Adrenal gland (tissue), 12 donors: Measurements from ENCODE around the gene RBP7. TPM values are rescaled to one million over a fixed set of nuclear protein-coding genes. Genes with fewer than 3 reads are reported as not detected.
"Not testable (repeated sequence)": the region's sequence is repeated elsewhere in the genome, so short reads cannot be mapped to it uniquely, and the experiment has no call there.

Experiments
- DNase-seq, 7 donors: peaks; one replicate each; pipeline ENCODE4 v3.0.0-alpha.2; 2019 to 2020
- H3K27ac ChIP-seq, 5 donors: fragments of 200-600 bp; sonication (generic) in 4 of 5; 1 replicate in 3 of 5; 2 replicates in 2 of 5; pipeline versions ENCODE4 v1.5.1 to v1.8.0; 2016 to 2020; ENCODE audit warnings: mild to moderate bottlenecking in 1 of 5
- H3K27me3 ChIP-seq: fragments of 200-600 bp; 2 replicates; pipeline ENCODE4 v1.8.0; 2021
- H3K36me3 ChIP-seq, 2 donors: fragments of 200-600 bp; replicated peaks in 1 of 2; 1 replicate in 1 of 2; 2 replicates in 1 of 2; pipeline versions ENCODE4 v1.5.1 to v1.8.0; 2018 to 2022
- H3K4me1 ChIP-seq, 2 donors: fragments of 200-600 bp; replicated peaks in 1 of 2; 1 replicate in 1 of 2; 2 replicates in 1 of 2; pipeline versions ENCODE4 v1.5.1 to v1.8.0; 2018 to 2021
- H3K4me3 ChIP-seq, 4 donors: fragments of 200-600 bp; sonication (generic) in 3 of 4; one replicate each; pipeline ENCODE4 v1.5.1; 2016 to 2018
- H3K9me3 ChIP-seq, 3 donors: fragments of 200-600 bp; sonication (generic) in 1 of 3; replicated peaks in 1 of 3; 1 replicate in 2 of 3; 2 replicates in 1 of 3; pipeline versions ENCODE4 v1.5.1 to v1.8.0; 2016 to 2021
- POLR2A ChIP-seq, 2 donors: fragments of 450-650 bp; IDR thresholded peaks; one replicate each; pipeline ENCODE4 v1.6.1; 2017; ENCODE audit warnings: antibody characterized with exemption in 2 of 2, mild to moderate bottlenecking in 2 of 2, moderate library complexity in 1 of 2
- WGBS, 4 donors: extraction: QIAGEN DNeasy Blood & Tissue Kit in 2 of 4; methylation state at CpG; one replicate each; pipeline versions ENCODE4 v1.1.5 to v1.1.7; 2013 to 2017; 5-methylcytosine and 5-hydroxymethylcytosine counted together
- intact Hi-C, 2 donors: fragments of 100-400 bp; cut with DNase I; formaldehyde crosslinking; loops; one replicate each; pipeline versions ENCODE4 v1.14.1 to v1.15.0; 2022 to 2023
- polyA plus RNA-seq, 3 donors: library from polyadenylated mRNA; stranded (reverse); fragments of 200-250 nt in 2 of 3; fragments of 350-450 nt in 1 of 3; fragmentation: Illumina TruSeq in 1 of 3; extraction: RNeasy Lipid Tissue Mini Kit (QIAGEN cat#74804) in 1 of 3; gene quantifications; one replicate each; pipeline ENCODE4 v1.2.3, GENCODE V29; 2013 to 2014
- total RNA-seq, 9 donors: library from RNA; depleted of rRNA in 4 of 9; stranded (reverse); fragments of >200 nt in 4 of 9; fragments of 120-200 nt in 1 of 9; fragmentation: NEBNext Ultra II Directional in 1 of 9; extraction: Animal tissue kit (Norgen Biotek cat#: 25700) in 1 of 9; gene quantifications; one replicate each; pipeline versions ENCODE4 v1.1.0 to v1.2.4, GENCODE V29; 2013 to 2023
- TF ChIP-seq, protein P1 (sequence below), 6 experiments: fragments of 450-650 bp in 4 of 6; fragments of 200-600 bp in 2 of 6; sonication (generic) in 1 of 6; IDR thresholded peaks; 1 replicate in 5 of 6; 2 replicates in 1 of 6; pipeline versions ENCODE4 v1.5.1 to v1.8.0; 2016 to 2021; ENCODE audit warnings: antibody characterized with exemption in 6 of 6, mild to moderate bottlenecking in 2 of 6, moderate library complexity in 1 of 6
- donor health status: healthy with polysubstance abuse.
- donor health status: Bipolar disorder and iron deficiency.
- donor health status: DM: yes; HTN: yes; CAD: no.
- donor health status: DM: no; HTN: no; CAD: no.
- donor health status: DM: no; HTN: no; CAD: no.
- donor health status: DM: yes; HTN: yes; CAD: no.

Gene RBP7
- total and polyA plus RNA-seq, 12 donors = 1.4 to 52.6 (median 12.2) TPM

DNA sequence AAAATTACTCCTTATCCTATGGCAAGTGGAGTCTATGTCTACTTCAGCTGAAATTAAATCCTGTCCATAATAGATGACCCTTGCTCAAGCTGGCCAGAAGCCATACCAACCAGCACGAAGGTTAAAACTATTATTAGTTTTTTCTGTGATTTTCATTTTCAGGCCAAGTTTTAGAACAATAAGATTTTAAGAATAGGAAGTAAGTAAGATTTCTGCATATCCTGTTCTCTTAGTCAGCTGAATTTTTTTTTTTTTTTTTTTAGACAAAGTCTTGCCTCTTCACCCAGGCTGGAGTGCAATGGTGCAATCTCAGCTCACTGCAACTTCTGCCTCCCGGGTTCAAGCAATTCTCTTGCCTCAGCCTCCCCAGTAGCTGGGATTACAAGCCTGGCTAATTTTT is 6.1 kb upstream of the RBP7 start:
- H3K27ac ChIP-seq = peak overlapping the region in 1 of 5 donors; percentile 45

GRCh38 chr1:9992910-9993309 is 4.1 kb upstream of the RBP7 start:
- no peaks in the 10 kb centered on the region for H3K9me3 ChIP-seq
- no peaks in the 10 kb centered on the region for H3K27me3 ChIP-seq
- H3K27ac ChIP-seq = peak overlapping the region in 1 of 5 donors; percentile 44
- TF ChIP-seq, protein P1, sequence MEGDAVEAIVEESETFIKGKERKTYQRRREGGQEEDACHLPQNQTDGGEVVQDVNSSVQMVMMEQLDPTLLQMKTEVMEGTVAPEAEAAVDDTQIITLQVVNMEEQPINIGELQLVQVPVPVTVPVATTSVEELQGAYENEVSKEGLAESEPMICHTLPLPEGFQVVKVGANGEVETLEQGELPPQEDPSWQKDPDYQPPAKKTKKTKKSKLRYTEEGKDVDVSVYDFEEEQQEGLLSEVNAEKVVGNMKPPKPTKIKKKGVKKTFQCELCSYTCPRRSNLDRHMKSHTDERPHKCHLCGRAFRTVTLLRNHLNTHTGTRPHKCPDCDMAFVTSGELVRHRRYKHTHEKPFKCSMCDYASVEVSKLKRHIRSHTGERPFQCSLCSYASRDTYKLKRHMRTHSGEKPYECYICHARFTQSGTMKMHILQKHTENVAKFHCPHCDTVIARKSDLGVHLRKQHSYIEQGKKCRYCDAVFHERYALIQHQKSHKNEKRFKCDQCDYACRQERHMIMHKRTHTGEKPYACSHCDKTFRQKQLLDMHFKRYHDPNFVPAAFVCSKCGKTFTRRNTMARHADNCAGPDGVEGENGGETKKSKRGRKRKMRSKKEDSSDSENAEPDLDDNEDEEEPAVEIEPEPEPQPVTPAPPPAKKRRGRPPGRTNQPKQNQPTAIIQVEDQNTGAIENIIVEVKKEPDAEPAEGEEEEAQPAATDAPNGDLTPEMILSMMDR (IDR thresholded peaks at IDR 0.05) = no peak
- no peak for TF ChIP-seq POLR2A (IDR thresholded peaks at IDR 0.05)
- H3K4me3 ChIP-seq = no peak overlapping the region
- DNase-seq = no peak
- H3K36me3 ChIP-seq = no peaks in the 10 kb centered on the region
- 62 to 86% (median 73%) methylated on average over 5 of the region's 5 CpGs for WGBS, 4 donors
- intact Hi-C loops = no loop called here
- H3K4me1 ChIP-seq = peaks cover 23% of the 10 kb centered on the region in 2 donors

More for the DNA sequence above, 6.1 kb upstream of the RBP7 start:
- no peak overlapping the region for H3K4me3 ChIP-seq
- DNase-seq = peak; percentile 25 to 72 (median 53)
- no peaks in the 10 kb centered on the region for H3K36me3 ChIP-seq
- H3K9me3 ChIP-seq = no peaks in the 10 kb centered on the region
- intact Hi-C loops = no loop called here
- 22 to 39% (median 30%) methylated on average over 2 of the region's 2 CpGs for WGBS, 4 donors
- TF ChIP-seq POLR2A (IDR thresholded peaks at IDR 0.05) = no peak
- TF ChIP-seq, protein P1 (IDR thresholded peaks at IDR 0.05) = no peak
- peaks cover 8 to 18% of the 10 kb centered on the region in 2 donors for H3K4me1 ChIP-seq
- no peaks in the 10 kb centered on the region for H3K27me3 ChIP-seq

DNA sequence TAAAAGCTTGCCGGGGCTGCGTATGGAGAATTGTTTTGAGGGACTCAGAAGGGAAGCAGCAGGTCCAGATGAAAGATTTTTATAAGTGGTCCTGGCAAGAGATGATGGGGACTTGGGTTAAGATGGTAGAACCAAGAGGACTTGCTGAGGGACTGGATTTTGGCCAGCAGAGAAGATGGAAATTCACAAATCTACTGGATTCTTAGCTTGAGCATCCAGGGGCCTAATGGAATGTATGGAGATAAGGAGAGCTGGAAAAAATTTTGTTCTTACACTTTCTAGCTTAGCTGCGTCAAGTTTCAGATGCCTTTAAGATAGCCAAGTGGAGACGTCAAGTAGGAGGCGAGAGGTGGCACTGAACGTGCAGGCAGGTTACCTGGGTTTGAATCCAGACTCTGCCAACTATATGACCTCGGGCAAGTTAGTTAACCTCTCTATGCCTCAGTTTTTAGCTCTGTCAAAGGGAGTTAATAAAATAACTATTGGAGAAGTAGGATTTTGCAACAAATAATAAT is 3.4 kb upstream of the RBP7 start:
- no peak overlapping the region for H3K27ac ChIP-seq
- TF ChIP-seq, protein P1 (IDR thresholded peaks at IDR 0.05) = no peak
- no peak for TF ChIP-seq POLR2A (IDR thresholded peaks at IDR 0.05)
- H3K36me3 ChIP-seq = no peaks in the 10 kb centered on the region
- no peak for DNase-seq
- no peaks in the 10 kb centered on the region for H3K9me3 ChIP-seq
- WGBS, 4 donors = 82 to 91% (median 87%) methylated on average over 7 of the region's 7 CpGs
- H3K4me1 ChIP-seq = peaks cover 23 to 25% of the 10 kb centered on the region in 2 donors
- no peaks in the 10 kb centered on the region for H3K27me3 ChIP-seq
- intact Hi-C loops = no loop called here
- no peak overlapping the region for H3K4me3 ChIP-seq

DNA sequence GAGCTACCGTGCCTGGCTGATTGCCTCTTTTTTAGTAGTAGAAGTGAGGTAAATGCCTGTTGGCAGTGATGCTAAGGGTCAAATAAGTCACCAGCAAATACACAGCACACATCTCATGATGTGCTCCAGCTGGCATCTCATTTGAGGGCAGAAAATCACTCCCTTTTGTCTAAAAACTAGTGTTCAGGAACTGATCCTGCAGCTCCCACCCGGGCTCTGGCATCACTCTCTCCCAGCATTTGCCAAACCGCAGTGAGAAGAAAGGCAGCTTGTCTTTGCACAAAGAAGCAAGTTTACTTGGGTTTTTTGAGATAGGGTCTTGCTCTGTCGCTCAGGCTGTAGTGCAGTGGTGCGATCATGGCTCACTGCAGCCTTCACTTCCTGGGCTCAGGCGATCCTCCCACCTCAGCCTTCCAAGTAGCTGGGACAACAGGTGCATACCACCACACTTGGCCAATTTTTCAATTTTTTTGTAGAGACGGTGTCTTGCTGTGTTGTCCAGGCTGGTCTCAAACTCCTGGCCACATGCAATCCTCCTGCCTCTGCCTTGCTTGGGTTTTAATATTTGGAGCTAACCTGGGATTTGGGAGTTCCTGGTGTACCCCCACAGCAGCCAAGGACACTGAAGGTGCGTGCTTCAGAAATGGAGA is 4.1 kb downstream of the RBP7 start:
- intact Hi-C loops = no loop called here
- WGBS, 4 donors = 80 to 84% (median 83%) methylated on average over 6 to 8 of the region's 8 CpGs
- no peaks in the 10 kb centered on the region for H3K27me3 ChIP-seq
- no peaks in the 10 kb centered on the region for H3K9me3 ChIP-seq
- no peak for DNase-seq
- TF ChIP-seq, protein P1 (IDR thresholded peaks at IDR 0.05) = no peak
- TF ChIP-seq POLR2A (IDR thresholded peaks at IDR 0.05) = no peak
- no peak overlapping the region for H3K4me3 ChIP-seq
- H3K36me3 ChIP-seq = no peaks in the 10 kb centered on the region
- H3K4me1 ChIP-seq = peaks cover 5 to 16% of the 10 kb centered on the region in 2 donors
- no peak overlapping the region for H3K27ac ChIP-seq

DNA sequence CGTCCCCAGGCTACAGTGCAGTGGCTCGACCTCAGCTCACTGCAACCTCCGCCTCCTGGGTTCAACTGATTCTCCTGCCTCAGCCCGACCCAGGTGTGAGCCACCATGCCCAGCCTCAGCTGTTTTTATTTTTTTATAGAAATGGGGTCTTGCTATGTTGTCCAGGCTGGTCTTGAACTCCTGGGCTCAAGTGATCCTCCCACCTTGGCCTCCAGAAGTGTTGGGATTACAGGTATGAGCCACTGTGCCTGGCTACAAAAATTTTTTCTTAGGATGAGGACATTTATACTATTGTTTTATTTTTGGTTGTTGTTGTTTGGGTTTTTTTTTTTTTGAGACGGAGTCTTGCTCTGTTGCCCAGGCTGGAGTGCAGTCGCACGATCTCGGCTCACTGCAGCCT is 8.2 kb downstream of the RBP7 start:
- H3K27ac ChIP-seq, H3K4me1 ChIP-seq, DNase-seq, H3K4me3 ChIP-seq, H3K36me3 ChIP-seq, H3K27me3 ChIP-seq, H3K9me3 ChIP-seq, intact Hi-C loops: not testable (repeated sequence)
- WGBS, 4 donors = 85 to 96% (median 90%) methylated on average over 8 of the region's 8 CpGs
